GM12873 (cell line): ENCODE data around the gene KCNC4.

Source experiments
- CTCF ChIP-seq: IDR thresholded peaks from 2 replicates; pipeline ENCODE4 v1.5.1; 2012; ENCODE audit warnings: low read depth, mild to moderate bottlenecking, moderate library complexity, low read length, control low read depth; ENCODE audit not compliant: insufficient read depth; ENCODE audit errors: missing control alignments

Gene KCNC4

GRCh38 chr1:110208916-110209645, 1.0 kb upstream of the KCNC4 start:
- TF ChIP-seq CTCF = no peak

- no peak for TF ChIP-seq CTCF
Measured at GRCh38 chr1:110210604-110211495, 736 bp downstream of the KCNC4 start.

GRCh38 chr1:110211496-110212168, 1.5 kb downstream of the KCNC4 start:
- no peak for TF ChIP-seq CTCF

- no peak for TF ChIP-seq CTCF
Measured at GRCh38 chr1:110212169-110213142, 2.3 kb downstream of the KCNC4 start.

- no peak for TF ChIP-seq CTCF
Measured at GRCh38 chr1:110213143-110213540, 3.0 kb downstream of the KCNC4 start.

- no peak for TF ChIP-seq CTCF
Measured at GRCh38 chr1:110214454-110215404, 4.6 kb downstream of the KCNC4 start.
